ENCODE measurements around the gene MAGI2. TPM values are rescaled to one million over a fixed set of nuclear protein-coding genes. Genes with fewer than 3 reads are reported as not detected.

Gene MAGI2
- total and polyA plus RNA-seq, 8 donors, result 1.3 to 4.0 (median 2.0) TPM

GRCh38 chr7:79292834-79293233, 160.6 kb downstream of the MAGI2 start:
- no peaks in the 10 kb centered on the region for H3K9me3 ChIP-seq
- H3K36me3 ChIP-seq, result no peaks in the 10 kb centered on the region
- H3K4me1 ChIP-seq, result no peaks in the 10 kb centered on the region
- DNase-seq, result no peak
- no peak for TF ChIP-seq CTCF (IDR thresholded peaks at IDR 0.05)
- intact Hi-C loops (cut with DNase I), result no loop called here
- no peak overlapping the region for H3K4me3 ChIP-seq
- no peak for FAIRE-seq
- no peak for ATAC-seq
- H3K27ac ChIP-seq, result no peak overlapping the region
- H3K27me3 ChIP-seq, result peaks cover 0 to 4% (median 0%) of the 10 kb centered on the region in 4 donors
- 70% methylated on average over 2 of the region's 2 CpGs for WGBS, 2 donors

- Histone ChIP-seq H3K27me3 (peaks cover 0 to 4% (median 0%) of the 10 kb centered on the region in 4 donors), H3K27ac (no peak overlapping the region), H3K4me1 (no peaks in the 10 kb centered on the region), H3K9me3 (no peaks in the 10 kb centered on the region), H3K36me3 (no peaks in the 10 kb centered on the region), H3K4me3 (no peak overlapping the region)
- no peak for FAIRE-seq
- no peak for DNase-seq
- ATAC-seq, result no peak
- intact Hi-C loops (cut with DNase I), result no loop called here
- no peak for TF ChIP-seq CTCF (IDR thresholded peaks at IDR 0.05)
Observed at GRCh38 chr7:79291498-79291865, 162.0 kb downstream of the MAGI2 start.

GRCh38 chr7:79290841-79291497, 162.5 kb downstream of the MAGI2 start:
- WGBS, 2 donors, result 69 to 78% methylated on average over 4 of the region's 4 CpGs
- no peak for TF ChIP-seq CTCF (IDR thresholded peaks at IDR 0.05)
- ATAC-seq (no peak), FAIRE-seq (no peak), DNase-seq (no peak)
- H3K27ac ChIP-seq, result no peak overlapping the region
- no peaks in the 10 kb centered on the region for H3K4me1 ChIP-seq
- no peaks in the 10 kb centered on the region for H3K36me3 ChIP-seq
- no peaks in the 10 kb centered on the region for H3K9me3 ChIP-seq
- H3K4me3 ChIP-seq, result no peak overlapping the region
- peaks cover 0 to 4% (median 0%) of the 10 kb centered on the region in 4 donors for H3K27me3 ChIP-seq
- intact Hi-C loops (cut with DNase I), result no loop called here

- no peaks in the 10 kb centered on the region for H3K9me3 ChIP-seq
- WGBS, 2 donors, result 75 to 82% methylated on average over 3 of the region's 3 CpGs
- H3K36me3 ChIP-seq, result no peaks in the 10 kb centered on the region
- peaks cover 0 to 4% (median 0%) of the 10 kb centered on the region in 4 donors for H3K27me3 ChIP-seq
- no peak for FAIRE-seq
- no peak for ATAC-seq
- TF ChIP-seq CTCF (IDR thresholded peaks at IDR 0.05), result no peak
- DNase-seq, result no peak
- H3K4me1 ChIP-seq, result no peaks in the 10 kb centered on the region
- no peak overlapping the region for H3K4me3 ChIP-seq
- no peak overlapping the region for H3K27ac ChIP-seq
- intact Hi-C loops (cut with DNase I), result no loop called here
Observed at GRCh38 chr7:79290398-79290797, 163.1 kb downstream of the MAGI2 start.

GRCh38 chr7:79288655-79289054, 164.8 kb downstream of the MAGI2 start:
- intact Hi-C loops (cut with DNase I), result no loop called here
- H3K4me1 ChIP-seq, result no peaks in the 10 kb centered on the region
- 31% methylated on average over 5 of the region's 5 CpGs for WGBS, 2 donors
- H3K4me3 ChIP-seq, result no peak overlapping the region
- DNase-seq (no peak), ATAC-seq (no peak), FAIRE-seq (no peak)
- no peak for TF ChIP-seq CTCF (IDR thresholded peaks at IDR 0.05)
- no peaks in the 10 kb centered on the region for H3K36me3 ChIP-seq
- no peaks in the 10 kb centered on the region for H3K9me3 ChIP-seq
- H3K27ac ChIP-seq, result no peak overlapping the region
- H3K27me3 ChIP-seq, result peaks cover 0 to 4% (median 0%) of the 10 kb centered on the region in 4 donors

Data from pancreas (tissue), 10 donors.